H54 (cell line): ENCODE results near the gene ADGRA1.

Experiments used
- DNase-seq: peaks from one replicate; pipeline ENCODE4 v3.0.0; 2011; ENCODE audit warnings: low spot score, mixed read lengths; ENCODE audit not compliant: insufficient read length
- FAIRE-seq: peaks from 3 replicates; lab custom pipeline; 2011; peaks lifted over from hg19 to GRCh38; lab: Jason Lieb, UNC
- POLR2A ChIP-seq: IDR thresholded peaks from 2 replicates; pipeline ENCODE4 v1.6.1; 2011; ENCODE audit warnings: low read depth, mild to moderate bottlenecking, low read length

ADGRA1 gene

GRCh38 chr10:133113146-133113830 is 25.6 kb downstream of the ADGRA1 start:
- no peak for TF ChIP-seq POLR2A
- FAIRE-seq = no peak
- no peak for DNase-seq

GRCh38 chr10:133113847-133114246 is 26.1 kb downstream of the ADGRA1 start:
- DNase-seq (no peak), FAIRE-seq (no peak)
- no peak for TF ChIP-seq POLR2A

- DNase-seq (no peak), FAIRE-seq (no peak)
- no peak for TF ChIP-seq POLR2A
These were observed 26.5 kb downstream of the ADGRA1 start for GRCh38 chr10:133114251-133114650.

- DNase-seq (no peak), FAIRE-seq (no peak)
- no peak for TF ChIP-seq POLR2A
These were observed 27.2 kb downstream of the ADGRA1 start for GRCh38 chr10:133114726-133115452.

DNA sequence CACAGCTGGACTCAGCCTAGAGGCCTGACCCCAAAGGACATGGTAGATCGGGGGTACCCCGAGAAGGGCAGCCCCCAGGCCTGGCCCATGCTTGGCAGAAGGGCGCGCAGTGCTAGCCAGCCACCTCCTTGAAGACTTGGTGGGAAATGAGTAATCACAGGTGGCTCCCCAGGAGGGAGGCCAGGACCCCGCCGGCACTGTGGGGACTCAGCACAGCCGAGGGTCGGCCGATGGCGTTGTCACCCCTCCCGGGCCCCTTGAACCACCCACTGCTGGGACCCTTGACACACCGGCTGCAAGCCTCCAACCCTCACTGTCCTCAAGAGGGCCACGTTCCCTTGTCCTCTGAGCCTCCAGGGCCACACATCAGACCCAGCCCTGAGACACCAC is 27.7 kb downstream of the ADGRA1 start:
- no peak for FAIRE-seq
- TF ChIP-seq POLR2A = no peak
- DNase-seq = no peak

DNA sequence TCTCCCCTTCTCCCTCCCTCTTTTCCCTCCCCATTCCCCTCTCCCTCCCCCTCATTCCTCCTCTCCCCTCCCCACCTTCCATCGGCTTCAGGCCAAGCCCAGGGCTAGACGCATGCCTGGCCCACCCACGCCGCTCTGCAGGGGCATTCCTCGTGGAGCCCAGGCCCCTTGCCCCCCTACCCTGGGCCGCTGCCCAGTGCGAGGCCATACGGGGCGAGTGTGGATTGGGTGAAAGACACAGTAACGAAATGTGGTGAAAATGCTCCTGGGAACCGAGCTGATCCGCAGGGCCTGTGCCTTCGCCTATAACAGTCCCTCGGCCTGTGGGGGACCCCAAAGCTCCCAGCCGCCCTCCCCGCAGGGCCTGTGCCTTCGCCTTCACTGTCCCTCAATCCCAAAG is 28.3 kb downstream of the ADGRA1 start:
- DNase-seq = no peak
- no peak for FAIRE-seq
- TF ChIP-seq POLR2A = no peak

DNA sequence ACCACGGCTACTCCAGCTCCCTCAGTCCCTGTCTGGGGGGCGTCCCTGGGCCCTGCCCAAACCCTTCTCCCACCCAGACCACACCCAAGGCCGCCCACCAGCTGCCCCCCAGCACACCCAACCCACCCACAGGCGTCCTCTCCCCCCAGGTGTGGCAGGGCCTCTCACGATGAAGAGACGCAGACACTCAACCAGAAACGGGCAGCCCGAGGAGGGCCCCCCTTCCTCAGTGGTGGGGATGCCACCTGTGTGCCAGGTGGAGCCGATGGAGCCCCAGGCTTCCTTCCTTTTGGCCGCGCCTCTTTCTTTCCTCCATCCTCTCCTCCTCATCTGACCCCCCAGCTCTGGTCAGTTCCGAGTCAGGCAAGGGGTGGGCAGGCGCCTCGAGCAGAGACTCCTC is 28.7 kb downstream of the ADGRA1 start:
- TF ChIP-seq POLR2A = no peak
- no peak for DNase-seq
- no peak for FAIRE-seq

- no peak for DNase-seq
- no peak for TF ChIP-seq POLR2A
- no peak for FAIRE-seq
These were observed 29.4 kb downstream of the ADGRA1 start for GRCh38 chr10:133117036-133117687.

DNA sequence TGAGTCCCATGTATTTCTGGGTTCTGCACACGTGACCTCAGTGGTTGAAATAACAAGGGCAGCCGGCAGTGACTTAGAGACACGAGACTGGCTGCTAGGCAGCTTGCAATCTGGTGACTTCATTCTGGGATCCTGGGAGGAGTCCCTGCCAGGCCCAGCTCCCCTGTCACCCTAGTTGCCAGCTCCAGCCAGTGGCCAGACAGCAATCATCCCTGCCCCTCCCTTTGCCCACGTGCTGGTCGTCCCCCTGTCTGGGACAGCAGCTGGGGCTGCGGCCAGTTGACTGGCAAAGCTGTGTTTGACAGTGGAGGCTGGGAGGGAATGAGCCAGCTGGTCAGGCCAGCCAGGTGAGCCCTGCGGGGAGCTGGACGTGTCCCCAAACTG is 30.0 kb downstream of the ADGRA1 start:
- FAIRE-seq (no peak), DNase-seq (no peak)
- TF ChIP-seq POLR2A = no peak

- TF ChIP-seq POLR2A = no peak
- DNase-seq = no peak
- no peak for FAIRE-seq
These were observed 33.8 kb downstream of the ADGRA1 start for GRCh38 chr10:133121479-133121878.

DNA sequence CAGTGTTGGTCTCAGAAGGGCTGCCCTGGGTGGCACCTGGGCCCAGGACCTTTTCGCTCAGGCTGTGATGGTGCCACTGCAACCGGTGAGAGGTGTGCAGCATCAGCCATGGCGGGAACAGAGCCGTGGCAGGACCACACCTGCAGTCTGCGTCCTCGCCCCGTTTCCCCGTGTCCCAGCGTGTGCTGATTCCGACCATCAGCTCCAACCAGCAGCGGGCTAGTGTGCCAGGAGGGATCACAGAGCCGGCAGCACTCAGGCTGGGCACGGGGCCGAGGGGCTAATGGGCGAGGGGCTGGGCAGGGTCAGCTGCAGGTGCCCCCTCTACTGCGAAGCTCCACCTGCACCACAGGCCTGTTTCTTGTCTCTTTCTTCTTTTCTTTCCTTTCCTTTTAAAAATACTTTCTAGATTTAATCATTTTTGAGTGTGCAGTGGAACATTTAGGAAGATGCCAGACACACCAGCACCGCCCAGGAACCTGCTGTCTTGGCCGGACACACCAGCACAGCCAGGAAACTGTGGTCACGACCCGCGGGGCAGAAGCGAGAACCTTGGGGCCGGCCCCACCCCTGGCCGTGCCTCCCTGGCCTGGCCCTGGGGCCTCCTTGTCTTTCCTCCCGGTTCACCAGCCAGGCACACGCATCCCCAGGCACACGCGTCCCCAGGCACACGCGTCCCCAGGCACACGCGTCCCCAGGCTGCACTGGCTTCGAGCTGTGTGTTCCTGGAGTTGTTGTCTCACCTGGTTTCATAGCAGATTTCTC is 34.6 kb downstream of the ADGRA1 start:
- TF ChIP-seq POLR2A = no peak
- no peak for FAIRE-seq
- no peak for DNase-seq

DNA sequence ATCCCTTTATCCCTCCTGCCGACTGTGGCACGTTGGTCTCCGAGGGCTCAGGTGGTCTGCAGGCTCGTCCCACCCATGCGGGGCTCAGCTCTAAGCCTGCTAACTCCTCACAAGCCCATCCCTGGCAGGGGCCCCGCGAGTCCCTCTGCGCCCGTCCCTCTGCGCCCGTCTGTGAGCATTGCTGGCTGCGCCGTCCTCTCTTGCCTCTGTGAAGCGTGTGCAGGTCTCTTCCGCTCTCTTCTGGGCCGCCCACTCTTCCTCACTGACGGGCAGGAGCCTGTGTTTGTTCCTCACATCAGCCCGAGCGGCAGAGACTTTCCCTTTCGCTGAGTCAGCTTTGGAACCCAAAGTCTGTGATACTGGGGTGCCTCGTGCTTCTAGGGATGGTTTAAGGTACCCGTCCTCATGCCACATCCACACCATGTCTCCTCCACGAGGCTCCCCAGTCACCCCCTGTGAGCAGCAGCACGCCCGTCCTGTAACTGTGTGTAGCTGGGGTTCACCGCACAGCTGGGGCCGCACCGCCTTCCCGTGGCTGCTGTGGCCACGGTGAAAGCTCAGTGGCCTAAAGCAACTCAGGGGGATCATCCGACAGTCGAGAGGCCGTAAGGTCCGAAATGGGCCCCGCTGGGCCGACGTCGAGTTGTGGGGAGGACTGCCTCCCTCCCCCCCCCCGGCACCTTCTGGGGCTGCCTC is 35.5 kb downstream of the ADGRA1 start:
- DNase-seq (no peak), FAIRE-seq (no peak)
- no peak for TF ChIP-seq POLR2A

- FAIRE-seq (no peak), DNase-seq (no peak)
- TF ChIP-seq POLR2A = no peak
These were observed 36.1 kb downstream of the ADGRA1 start for GRCh38 chr10:133123746-133124356.
